ENCODE data around the gene NKX2-1.

NKX2-1 gene

GRCh38 chr14:36521598-36522345 lies 1.7 kb upstream of the NKX2-1 start:
- H3K27ac Mint-ChIP-seq, result no peak overlapping the region
- ATAC-seq, result no peak
- H3K4me3 Mint-ChIP-seq, result no peak overlapping the region
- H3K4me1 Mint-ChIP-seq, result no peaks in the 10 kb centered on the region
- H3K36me3 Mint-ChIP-seq, result no peaks in the 10 kb centered on the region
- peaks cover 82% of the 10 kb centered on the region for H3K27me3 Mint-ChIP-seq
- H3K9me3 Mint-ChIP-seq, result no peaks in the 10 kb centered on the region

- H3K27me3 Mint-ChIP-seq, result peaks cover 82% of the 10 kb centered on the region
- no peaks in the 10 kb centered on the region for H3K4me1 Mint-ChIP-seq
- no peaks in the 10 kb centered on the region for H3K9me3 Mint-ChIP-seq
- H3K4me3 Mint-ChIP-seq, result no peak overlapping the region
- no peak overlapping the region for H3K27ac Mint-ChIP-seq
- ATAC-seq, result no peak
- no peaks in the 10 kb centered on the region for H3K36me3 Mint-ChIP-seq
These were observed 831 bp upstream of the NKX2-1 start for GRCh38 chr14:36520601-36521525.

GRCh38 chr14:36518586-36519430 lies 1.2 kb downstream of the NKX2-1 start:
- H3K27ac Mint-ChIP-seq, result no peak overlapping the region
- no peaks in the 10 kb centered on the region for H3K9me3 Mint-ChIP-seq
- ATAC-seq, result no peak
- no peaks in the 10 kb centered on the region for H3K4me1 Mint-ChIP-seq
- H3K36me3 Mint-ChIP-seq, result no peaks in the 10 kb centered on the region
- no peak overlapping the region for H3K4me3 Mint-ChIP-seq
- H3K27me3 Mint-ChIP-seq, result peaks cover 82% of the 10 kb centered on the region

GRCh38 chr14:36518031-36518585 lies 1.9 kb downstream of the NKX2-1 start:
- Mint-ChIP-seq H3K27me3 (peaks cover 82% of the 10 kb centered on the region), H3K27ac (no peak overlapping the region)
- ATAC-seq, result no peak

GRCh38 chr14:36517242-36518030 lies 2.6 kb downstream of the NKX2-1 start:
- ATAC-seq, result no peak
- Mint-ChIP-seq H3K4me3 (no peak overlapping the region), H3K27ac (no peak overlapping the region), H3K36me3 (no peaks in the 10 kb centered on the region), H3K9me3 (no peaks in the 10 kb centered on the region), H3K27me3 (peaks cover 82% of the 10 kb centered on the region), H3K4me1 (no peaks in the 10 kb centered on the region)

More at GRCh38 chr14:36518031-36518585, 1.9 kb downstream of the NKX2-1 start:
- Mint-ChIP-seq H3K9me3 (no peaks in the 10 kb centered on the region), H3K36me3 (no peaks in the 10 kb centered on the region), H3K4me3 (no peak overlapping the region), H3K4me1 (no peaks in the 10 kb centered on the region)

GRCh38 chr14:36516719-36517241 lies 3.3 kb downstream of the NKX2-1 start:
- no peaks in the 10 kb centered on the region for H3K36me3 Mint-ChIP-seq
- H3K27me3 Mint-ChIP-seq, result peaks cover 82% of the 10 kb centered on the region
- no peak overlapping the region for H3K27ac Mint-ChIP-seq
- H3K4me1 Mint-ChIP-seq, result no peaks in the 10 kb centered on the region
- ATAC-seq, result no peak
- no peak overlapping the region for H3K4me3 Mint-ChIP-seq
- H3K9me3 Mint-ChIP-seq, result no peaks in the 10 kb centered on the region

- H3K27me3 Mint-ChIP-seq, result peaks cover 78% of the 10 kb centered on the region
- H3K27ac Mint-ChIP-seq, result no peak overlapping the region
- H3K4me3 Mint-ChIP-seq, result no peak overlapping the region
- ATAC-seq, result no peak
- no peaks in the 10 kb centered on the region for H3K9me3 Mint-ChIP-seq
- no peaks in the 10 kb centered on the region for H3K4me1 Mint-ChIP-seq
- no peaks in the 10 kb centered on the region for H3K36me3 Mint-ChIP-seq
These were observed 3.9 kb downstream of the NKX2-1 start for GRCh38 chr14:36515896-36516718.

- Mint-ChIP-seq H3K4me3 (no peak overlapping the region), H3K4me1 (no peaks in the 10 kb centered on the region), H3K27ac (no peak overlapping the region), H3K27me3 (peaks cover 78% of the 10 kb centered on the region), H3K36me3 (no peaks in the 10 kb centered on the region), H3K9me3 (no peaks in the 10 kb centered on the region)
- no peak for ATAC-seq
These were observed 4.9 kb downstream of the NKX2-1 start for GRCh38 chr14:36515105-36515593.

GRCh38 chr14:36514278-36515104 lies 5.5 kb downstream of the NKX2-1 start:
- Mint-ChIP-seq H3K27ac (no peak overlapping the region), H3K4me1 (no peaks in the 10 kb centered on the region), H3K4me3 (no peak overlapping the region)

GRCh38 chr14:36513451-36514277 lies 6.4 kb downstream of the NKX2-1 start:
- no peaks in the 10 kb centered on the region for H3K4me1 Mint-ChIP-seq
- no peak overlapping the region for H3K4me3 Mint-ChIP-seq
- H3K27ac Mint-ChIP-seq, result no peak overlapping the region
- ATAC-seq, result no peak
- H3K27me3 Mint-ChIP-seq, result peaks cover 79% of the 10 kb centered on the region
- no peaks in the 10 kb centered on the region for H3K36me3 Mint-ChIP-seq
- H3K9me3 Mint-ChIP-seq, result no peaks in the 10 kb centered on the region

More at GRCh38 chr14:36514278-36515104, 5.5 kb downstream of the NKX2-1 start:
- no peaks in the 10 kb centered on the region for H3K9me3 Mint-ChIP-seq
- ATAC-seq, result no peak
- peaks cover 78% of the 10 kb centered on the region for H3K27me3 Mint-ChIP-seq
- H3K36me3 Mint-ChIP-seq, result no peaks in the 10 kb centered on the region

- Mint-ChIP-seq H3K9me3 (no peaks in the 10 kb centered on the region), H3K4me3 (no peak overlapping the region), H3K4me1 (no peaks in the 10 kb centered on the region), H3K27me3 (peaks cover 85% of the 10 kb centered on the region), H3K27ac (no peak overlapping the region), H3K36me3 (no peaks in the 10 kb centered on the region)
- no peak for ATAC-seq
These were observed 7.0 kb downstream of the NKX2-1 start for GRCh38 chr14:36513012-36513420.

- Mint-ChIP-seq H3K27ac (no peak overlapping the region), H3K27me3 (peaks cover 89% of the 10 kb centered on the region), H3K36me3 (no peaks in the 10 kb centered on the region), H3K4me3 (no peak overlapping the region), H3K4me1 (no peaks in the 10 kb centered on the region), H3K9me3 (no peaks in the 10 kb centered on the region)
- ATAC-seq, result no peak
These were observed 7.4 kb downstream of the NKX2-1 start for GRCh38 chr14:36512585-36513003.
